ENCODE results near the gene HLX. TPM values are rescaled to one million over a fixed set of nuclear protein-coding genes. Genes with fewer than 3 reads are reported as not detected.

The HLX gene
- total RNA-seq, 1 experiment from 2014 or later: 4.0 TPM

DNA sequence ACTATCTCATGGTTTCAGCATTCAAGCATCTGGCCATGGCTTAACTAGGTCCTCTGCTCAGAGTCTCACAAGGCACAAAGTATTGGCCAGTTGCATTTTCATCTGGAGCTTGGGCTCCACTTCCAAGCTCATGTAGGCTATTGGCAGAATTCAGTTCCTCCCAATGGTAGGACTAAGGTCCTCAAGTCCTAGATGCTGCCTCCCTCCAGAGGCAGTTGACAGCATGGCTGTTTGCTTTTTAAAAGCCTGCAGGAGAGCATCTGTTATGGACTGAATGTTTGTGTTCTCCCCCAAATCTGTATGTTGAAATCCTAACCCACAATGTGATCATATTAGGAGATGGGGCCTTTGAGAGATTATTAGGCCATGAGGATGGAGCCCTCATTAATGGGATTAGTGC is 38.0 kb upstream of the HLX start:
- no peaks in the 10 kb centered on the region for H3K36me3 ChIP-seq (ENCODE audit: low read depth, low read length)
- H4K20me1 ChIP-seq (ENCODE audit: low read length): no peaks in the 10 kb centered on the region
- H3K9ac ChIP-seq (ENCODE audit: low read length): no peak overlapping the region
- CTCF ChIA-PET: interaction anchor here (0.6 kb wide), 1 partner anchor 431 kb away, joined by 6 read pairs; no protein-coding TSS in a partner anchor
- H3K4me1 ChIP-seq (ENCODE audit: insufficient read depth, low read length): no peaks in the 10 kb centered on the region
- no peak overlapping the region for H3K4me3 ChIP-seq (ENCODE audit: low read length)
- H2AFZ ChIP-seq (ENCODE audit: low read length): no peak overlapping the region
- ATAC-seq (peak; percentile 27; the same call in 1 of the 2 replicates), DNase-seq (peak; percentile 22)
- TF ChIP-seq EZH2 (IDR thresholded peaks at IDR 0.05; ENCODE audit: low read length, unreplicated experiment): no peak
- TF ChIP-seq EZH2phosphoT487 (IDR thresholded peaks at IDR 0.05; ENCODE audit: borderline replicate concordance, low read length): no peak
- TF ChIP-seq, protein P1, sequence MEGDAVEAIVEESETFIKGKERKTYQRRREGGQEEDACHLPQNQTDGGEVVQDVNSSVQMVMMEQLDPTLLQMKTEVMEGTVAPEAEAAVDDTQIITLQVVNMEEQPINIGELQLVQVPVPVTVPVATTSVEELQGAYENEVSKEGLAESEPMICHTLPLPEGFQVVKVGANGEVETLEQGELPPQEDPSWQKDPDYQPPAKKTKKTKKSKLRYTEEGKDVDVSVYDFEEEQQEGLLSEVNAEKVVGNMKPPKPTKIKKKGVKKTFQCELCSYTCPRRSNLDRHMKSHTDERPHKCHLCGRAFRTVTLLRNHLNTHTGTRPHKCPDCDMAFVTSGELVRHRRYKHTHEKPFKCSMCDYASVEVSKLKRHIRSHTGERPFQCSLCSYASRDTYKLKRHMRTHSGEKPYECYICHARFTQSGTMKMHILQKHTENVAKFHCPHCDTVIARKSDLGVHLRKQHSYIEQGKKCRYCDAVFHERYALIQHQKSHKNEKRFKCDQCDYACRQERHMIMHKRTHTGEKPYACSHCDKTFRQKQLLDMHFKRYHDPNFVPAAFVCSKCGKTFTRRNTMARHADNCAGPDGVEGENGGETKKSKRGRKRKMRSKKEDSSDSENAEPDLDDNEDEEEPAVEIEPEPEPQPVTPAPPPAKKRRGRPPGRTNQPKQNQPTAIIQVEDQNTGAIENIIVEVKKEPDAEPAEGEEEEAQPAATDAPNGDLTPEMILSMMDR (conservative IDR thresholded peaks at IDR 0.05; ENCODE audit: low read depth, low read length): no peak; the same call in 1 of the 2 replicates
- no peak overlapping the region for H3K4me2 ChIP-seq (ENCODE audit: low read length)
- intact Hi-C loops (cut with micrococcal nuclease): no loop called here
- no peaks in the 10 kb centered on the region for H3K9me3 ChIP-seq (ENCODE audit: low read length)
- no peaks in the 10 kb centered on the region for H3K27me3 ChIP-seq (ENCODE audit: low read length)
- H3K9me2 ChIP-seq (replicated peaks; ENCODE audit: low read length): no peaks in the 10 kb centered on the region
- no TSS peak for BruUV-seq (replicated peaks)
- no peak overlapping the region for H3K27ac ChIP-seq (ENCODE audit: low read length)
- POLR2A ChIA-PET (ENCODE audit: unreplicated experiment): interaction anchor here (0.6 kb wide), 1 partner anchor 34 kb away, joined by 4 read pairs; no protein-coding TSS in a partner anchor
- H3F3A ChIP-seq (ENCODE audit: low read length, unreplicated experiment): no peaks in the 10 kb centered on the region
- H3K79me2 ChIP-seq (ENCODE audit: low read length): no peaks in the 10 kb centered on the region

- no peaks in the 10 kb centered on the region for H4K20me1 ChIP-seq (ENCODE audit: low read length)
- no peak for DNase-seq
- ATAC-seq: no peak
- H3F3A ChIP-seq (ENCODE audit: low read length, unreplicated experiment): no peaks in the 10 kb centered on the region
- no peaks in the 10 kb centered on the region for H3K27me3 ChIP-seq (ENCODE audit: low read length)
- TF ChIP-seq EZH2phosphoT487 (IDR thresholded peaks at IDR 0.05; ENCODE audit: borderline replicate concordance, low read length): no peak
- TF ChIP-seq EZH2 (IDR thresholded peaks at IDR 0.05; ENCODE audit: low read length, unreplicated experiment): no peak
- TF ChIP-seq, protein P1 (conservative IDR thresholded peaks at IDR 0.05; ENCODE audit: low read depth, low read length): no peak
- H3K27ac ChIP-seq (ENCODE audit: low read length): no peak overlapping the region
- no peaks in the 10 kb centered on the region for H3K4me1 ChIP-seq (ENCODE audit: insufficient read depth, low read length)
- no peak overlapping the region for H3K9ac ChIP-seq (ENCODE audit: low read length)
- H3K9me3 ChIP-seq (ENCODE audit: low read length): no peaks in the 10 kb centered on the region
- H3K36me3 ChIP-seq (ENCODE audit: low read depth, low read length): no peaks in the 10 kb centered on the region
- no peak overlapping the region for H3K4me2 ChIP-seq (ENCODE audit: low read length)
- H3K79me2 ChIP-seq (ENCODE audit: low read length): no peaks in the 10 kb centered on the region
- no peak overlapping the region for H3K4me3 ChIP-seq (ENCODE audit: low read length)
- intact Hi-C loops (cut with micrococcal nuclease): no loop called here
- H2AFZ ChIP-seq (ENCODE audit: low read length): no peak overlapping the region
- POLR2A ChIA-PET (ENCODE audit: unreplicated experiment): no interaction called here
- no peaks in the 10 kb centered on the region for H3K9me2 ChIP-seq (replicated peaks; ENCODE audit: low read length)
- CTCF ChIA-PET: interaction anchor here (0.9 kb wide), 1 partner anchor 31 kb away, joined by 7 read pairs; no protein-coding TSS in a partner anchor
- no TSS peak for BruUV-seq (replicated peaks)
Measured at GRCh38 chr1:220843481-220844011, 35.7 kb upstream of the HLX start.

DNA sequence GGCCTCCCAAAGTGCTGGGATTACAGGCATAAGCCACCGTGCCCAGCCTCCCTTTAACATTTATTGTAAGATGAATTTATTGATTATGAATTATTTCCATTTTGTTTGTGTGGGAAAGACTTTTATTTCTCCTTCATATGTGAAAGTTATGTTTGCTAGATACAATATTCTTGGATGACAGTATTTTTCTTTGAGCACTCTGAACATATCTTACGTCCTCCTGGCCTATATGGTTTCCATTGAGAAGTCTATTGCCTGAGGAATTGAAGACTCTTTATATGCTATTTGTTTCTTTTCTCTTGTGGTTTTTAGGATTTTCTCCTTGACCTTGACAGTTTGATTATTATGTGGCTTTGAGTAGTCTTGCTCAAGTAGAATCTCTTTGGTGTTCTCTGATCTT is 26.8 kb upstream of the HLX start:
- H3K4me2 ChIP-seq (ENCODE audit: low read length): no peak overlapping the region
- H3K4me1 ChIP-seq (ENCODE audit: insufficient read depth, low read length): no peaks in the 10 kb centered on the region
- no peaks in the 10 kb centered on the region for H3K9me2 ChIP-seq (replicated peaks; ENCODE audit: low read length)
- ATAC-seq: no peak
- peaks cover 8% of the 10 kb centered on the region for H3K9me3 ChIP-seq (ENCODE audit: low read length)
- no peaks in the 10 kb centered on the region for H3K79me2 ChIP-seq (ENCODE audit: low read length)
- intact Hi-C loops (cut with micrococcal nuclease): no loop called here
- no peak overlapping the region for H3K4me3 ChIP-seq (ENCODE audit: low read length)
- H2AFZ ChIP-seq (ENCODE audit: low read length): no peak overlapping the region
- BruUV-seq (replicated peaks): no TSS peak
- TF ChIP-seq, protein P1 (conservative IDR thresholded peaks at IDR 0.05; ENCODE audit: low read depth, low read length): no peak
- TF ChIP-seq EZH2phosphoT487 (IDR thresholded peaks at IDR 0.05; ENCODE audit: borderline replicate concordance, low read length): no peak
- TF ChIP-seq EZH2 (IDR thresholded peaks at IDR 0.05; ENCODE audit: low read length, unreplicated experiment): no peak
- H3K27ac ChIP-seq (ENCODE audit: low read length): no peak overlapping the region
- ChIA-PET POLR2A (ENCODE audit: unreplicated experiment) (no interaction called here), CTCF (no interaction called here)
- no peaks in the 10 kb centered on the region for H3K27me3 ChIP-seq (ENCODE audit: low read length)
- no peaks in the 10 kb centered on the region for H3K36me3 ChIP-seq (ENCODE audit: low read depth, low read length)
- H3K9ac ChIP-seq (ENCODE audit: low read length): no peak overlapping the region
- H3F3A ChIP-seq (ENCODE audit: low read length, unreplicated experiment): no peaks in the 10 kb centered on the region
- H4K20me1 ChIP-seq (ENCODE audit: low read length): no peaks in the 10 kb centered on the region
- no peak for DNase-seq

Data from PC-3 (cell line).